ENCODE measurements around the gene TSPAN9.

DNA sequence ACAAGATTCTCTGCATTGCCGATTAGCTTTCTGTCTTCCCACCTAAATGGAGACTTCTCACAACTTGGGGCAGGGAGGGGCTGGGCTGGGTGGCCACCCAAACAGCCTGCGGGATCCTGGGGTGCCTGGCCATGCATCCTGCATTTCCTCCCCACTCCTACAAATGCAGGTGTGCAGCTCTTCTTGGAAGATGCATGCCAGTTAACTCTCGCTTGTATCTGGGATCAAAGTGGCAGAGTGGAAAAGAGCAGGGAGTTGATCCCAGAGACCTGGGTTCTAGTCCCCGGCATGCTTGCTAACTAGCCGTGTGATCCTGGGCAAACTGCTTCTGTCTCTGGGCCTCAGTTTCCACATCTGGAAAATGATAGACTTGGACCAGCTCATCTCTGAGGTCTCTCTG, 136.6 kb downstream of the TSPAN9 start:
- TF ChIP-seq CTCF (IDR thresholded peaks at IDR 0.05; ENCODE audit: low read depth, low read length, poor library complexity, severe bottlenecking) (no peak), EZH2phosphoT487 (IDR thresholded peaks at IDR 0.05; ENCODE audit: borderline replicate concordance, low read length) (no peak)

Measured in DOHH2 (cell line).